Left forelimb (tissue), 1 donor: Measurements from ENCODE around the gene GABRP.
A peak's percentile ranks its signal among the peaks of the same experiment; 100 is the strongest.
"Not testable (repeated sequence)": the region's sequence is repeated elsewhere in the genome, so short reads cannot be mapped to it uniquely, and the experiment has no call there.

ENCODE experiments used
- DNase-seq: peaks from one replicate; pipeline ENCODE4 v3.0.0-alpha.2; 2018; ENCODE audit warnings: low spot score

Gene GABRP, protein sequence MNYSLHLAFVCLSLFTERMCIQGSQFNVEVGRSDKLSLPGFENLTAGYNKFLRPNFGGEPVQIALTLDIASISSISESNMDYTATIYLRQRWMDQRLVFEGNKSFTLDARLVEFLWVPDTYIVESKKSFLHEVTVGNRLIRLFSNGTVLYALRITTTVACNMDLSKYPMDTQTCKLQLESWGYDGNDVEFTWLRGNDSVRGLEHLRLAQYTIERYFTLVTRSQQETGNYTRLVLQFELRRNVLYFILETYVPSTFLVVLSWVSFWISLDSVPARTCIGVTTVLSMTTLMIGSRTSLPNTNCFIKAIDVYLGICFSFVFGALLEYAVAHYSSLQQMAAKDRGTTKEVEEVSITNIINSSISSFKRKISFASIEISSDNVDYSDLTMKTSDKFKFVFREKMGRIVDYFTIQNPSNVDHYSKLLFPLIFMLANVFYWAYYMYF

DNA sequence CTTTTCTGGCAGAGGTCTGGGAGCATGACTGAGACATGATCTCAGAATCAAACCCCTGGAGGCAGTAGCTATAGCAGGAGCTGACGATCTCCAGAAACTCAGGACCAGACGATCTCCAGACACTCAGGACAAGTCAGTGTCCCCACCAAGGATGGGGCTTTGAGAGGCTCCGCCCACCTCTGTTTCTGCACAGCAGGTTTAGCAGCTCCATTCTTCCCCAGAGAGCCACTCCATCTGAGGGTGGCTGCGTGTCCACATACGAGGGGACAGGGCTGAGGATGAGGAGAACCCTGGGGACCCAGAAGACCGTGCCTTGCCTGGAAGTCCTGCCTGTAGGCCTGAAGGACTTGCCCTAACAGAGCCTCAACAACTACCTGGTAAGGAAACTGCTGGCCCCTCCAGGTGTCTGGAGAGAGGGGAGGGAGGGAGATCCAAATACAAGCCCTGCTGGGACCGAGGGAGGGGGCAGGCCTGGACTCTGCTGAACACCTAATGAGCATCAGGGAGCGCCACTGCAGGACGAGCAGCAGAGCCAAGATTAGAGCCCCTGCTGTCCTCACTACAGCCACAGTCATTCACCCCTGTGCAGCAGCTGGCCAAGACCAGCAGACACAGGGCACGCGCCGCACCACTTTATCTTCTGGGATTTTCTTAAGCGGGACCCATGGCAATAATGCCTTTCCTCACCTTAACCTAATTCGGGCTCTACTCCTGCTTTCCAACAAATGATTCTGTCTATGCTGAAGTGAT, at the start of gene GABRP:
Gene GABRP (plus strand): TSS at position 228 of the 750 bp plus-strand sequence. CDS start 4,891 bp downstream, outside the sequence.
- no peak for DNase-seq

- no peak for DNase-seq
Measured at GRCh38 chr5:170736966-170737365, 46.6 kb upstream of the GABRP start.

DNA sequence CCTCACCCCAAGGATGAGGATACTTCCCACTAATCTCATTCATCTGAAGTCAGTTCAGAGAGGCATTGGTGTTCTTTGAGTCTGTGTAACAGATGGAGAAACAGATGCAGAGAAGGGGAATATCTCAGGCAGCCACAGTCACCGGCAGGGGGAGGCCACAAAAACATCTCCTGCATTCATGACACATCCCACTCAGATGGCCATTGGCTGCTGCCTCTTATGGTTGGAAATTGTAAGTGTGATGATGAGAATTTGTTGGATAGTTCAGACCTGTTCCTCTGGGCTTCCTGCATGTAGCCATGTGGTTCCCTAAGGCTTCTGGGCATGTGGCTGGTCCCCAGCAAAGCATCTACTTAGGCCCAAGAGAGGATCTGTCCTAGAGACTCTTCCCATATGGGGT, 45.9 kb upstream of the GABRP start:
- no peak for DNase-seq

DNA sequence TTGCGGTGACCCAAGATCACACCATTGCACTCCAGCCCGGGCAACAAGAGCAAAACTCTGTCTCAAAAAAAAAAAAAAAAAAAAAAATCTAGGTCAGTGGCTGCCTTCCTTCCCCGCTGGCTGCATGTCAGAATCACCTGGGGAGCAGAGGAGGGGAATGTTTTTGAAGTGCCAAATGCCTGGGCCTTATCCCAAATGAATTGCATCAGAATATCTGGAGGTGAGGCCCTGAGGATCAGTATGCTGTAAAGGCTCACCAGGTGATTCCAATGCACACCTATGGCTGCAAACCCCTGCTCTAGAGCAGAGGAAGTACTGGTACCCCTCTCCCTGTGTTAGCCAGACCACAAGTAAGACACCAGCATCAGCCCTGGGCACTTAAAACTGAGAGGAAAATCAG, 44.7 kb upstream of the GABRP start:
- no peak for DNase-seq

DNA sequence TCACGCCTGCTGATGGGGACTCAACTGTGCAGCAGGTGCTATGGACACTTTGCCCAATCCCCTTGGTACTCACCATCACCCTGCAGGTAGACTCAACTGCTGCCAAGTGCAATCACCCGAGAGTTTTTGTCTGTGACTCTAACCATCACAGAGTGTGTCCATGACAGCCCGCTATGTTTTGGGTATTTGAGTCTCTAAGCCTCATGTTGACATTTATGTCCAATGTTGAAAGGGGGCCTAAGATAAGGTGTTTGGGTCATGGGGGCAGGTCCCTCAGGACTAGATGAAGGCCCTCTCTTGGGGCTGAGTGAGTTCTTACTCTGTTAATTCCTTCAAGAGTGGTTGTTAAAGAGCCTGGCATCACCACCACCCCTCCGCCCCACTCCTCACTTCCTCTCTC, 44.1 kb upstream of the GABRP start:
- no peak for DNase-seq

- DNase-seq: no peak
Measured at GRCh38 chr5:170740551-170741205, 42.8 kb upstream of the GABRP start.

DNA sequence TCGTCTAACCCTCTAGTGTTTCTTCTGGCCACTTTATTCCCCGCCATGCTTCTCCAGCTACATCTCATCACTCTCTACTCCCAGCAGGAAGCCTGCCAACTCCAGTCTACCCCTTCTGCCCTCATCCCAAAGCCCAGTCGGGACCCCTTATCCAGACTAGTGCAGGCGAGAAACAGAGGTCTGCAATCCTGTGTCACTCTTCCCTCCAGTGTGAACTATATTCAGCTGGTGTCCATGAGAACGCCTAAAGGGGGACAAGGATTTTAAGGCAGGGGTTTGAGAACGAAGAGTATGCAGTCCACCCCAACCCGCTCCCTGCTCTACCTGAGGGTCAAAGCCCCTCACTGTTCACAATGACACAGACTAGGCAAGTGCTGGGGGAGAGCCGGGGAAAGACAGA, 41.7 kb upstream of the GABRP start:
- DNase-seq: no peak

DNA sequence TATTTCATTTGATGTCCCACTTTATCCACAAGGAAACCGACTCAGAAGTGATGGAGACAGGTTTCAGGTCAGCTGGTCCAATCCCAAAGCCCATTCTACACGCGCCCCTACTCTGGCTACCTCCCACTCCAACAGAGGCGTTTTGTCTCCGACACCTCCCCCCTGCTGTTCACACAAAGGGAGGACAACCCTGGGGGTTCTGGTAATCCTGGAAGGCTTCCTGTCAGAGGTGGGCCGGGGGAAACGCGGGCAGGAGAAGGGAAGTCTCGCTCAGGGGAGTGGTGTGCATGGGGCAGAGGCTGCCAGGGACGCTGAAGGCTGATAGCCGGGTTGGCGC, 39.7 kb upstream of the GABRP start:
- DNase-seq: no peak

DNA sequence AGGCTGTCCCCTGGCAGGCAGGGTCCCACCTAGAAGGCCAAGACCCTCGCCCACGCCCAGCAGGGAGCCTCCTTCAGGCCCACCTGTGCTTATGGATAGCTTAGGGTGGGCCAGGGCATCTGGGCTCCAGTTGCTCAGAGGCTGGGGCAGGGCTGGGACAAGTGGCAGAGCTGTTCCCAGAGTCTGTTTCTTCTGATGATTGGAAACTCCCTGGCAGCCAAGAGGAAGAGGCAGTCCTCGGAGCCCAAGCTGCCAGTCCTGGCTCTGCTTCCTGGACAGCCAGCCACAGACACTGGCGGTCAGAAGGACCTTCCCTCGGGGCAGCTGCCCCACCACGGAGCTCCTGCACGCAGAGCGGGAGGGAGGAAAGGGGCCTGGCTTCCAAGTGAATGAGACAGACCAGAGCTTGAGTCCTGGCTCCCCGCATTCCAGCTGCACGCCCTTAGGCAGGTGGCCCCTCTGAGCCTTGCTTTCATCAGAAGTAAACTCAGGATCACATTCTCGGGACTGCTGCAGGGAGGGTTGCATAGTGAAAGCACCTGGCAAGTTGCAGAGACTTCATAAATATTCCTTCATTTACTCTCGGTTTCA, 37.9 kb upstream of the GABRP start:
- no peak for DNase-seq

DNA sequence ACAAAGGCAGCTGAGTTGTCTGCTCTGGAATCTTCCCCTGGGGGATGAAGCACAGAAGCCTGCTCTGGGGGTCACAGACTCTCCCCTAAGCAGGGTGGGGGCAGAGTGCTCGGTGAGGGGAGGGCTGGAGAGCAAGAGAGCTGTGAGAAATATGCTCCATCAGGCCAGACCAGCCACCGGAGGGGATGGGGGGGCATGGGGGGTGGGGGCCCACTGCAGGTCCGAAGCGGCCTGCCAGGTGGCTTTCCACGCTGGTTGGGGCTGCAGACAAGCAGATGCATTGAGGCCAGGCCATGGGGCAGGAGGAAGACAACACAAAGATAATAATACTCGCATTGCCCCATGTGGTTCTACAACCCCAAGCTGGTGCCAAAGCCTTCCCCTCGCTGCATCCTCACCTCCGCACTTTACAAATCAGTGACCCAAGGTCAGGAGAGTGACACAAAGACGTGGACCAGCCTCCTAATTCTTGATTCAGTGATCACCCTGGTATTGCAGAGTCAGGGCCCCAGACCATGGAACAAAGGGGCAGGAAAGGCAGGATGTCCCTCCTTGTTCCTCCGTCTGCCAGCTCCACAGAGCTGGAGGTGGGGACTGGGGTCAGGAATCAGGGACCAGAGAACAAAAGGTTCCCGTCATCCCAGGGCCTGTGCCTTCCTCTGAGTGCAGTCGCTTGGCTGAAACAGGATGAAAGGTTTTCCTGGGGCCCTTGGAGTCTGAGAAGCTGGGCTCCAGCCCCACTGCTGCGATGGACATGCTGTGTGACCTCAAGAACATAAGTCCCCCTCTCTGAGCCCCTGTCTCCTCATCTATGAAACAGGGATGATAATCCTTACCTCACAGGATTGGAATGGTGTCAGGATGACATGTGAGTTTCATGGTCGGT, 37.2 kb upstream of the GABRP start:
- DNase-seq: no peak

DNA sequence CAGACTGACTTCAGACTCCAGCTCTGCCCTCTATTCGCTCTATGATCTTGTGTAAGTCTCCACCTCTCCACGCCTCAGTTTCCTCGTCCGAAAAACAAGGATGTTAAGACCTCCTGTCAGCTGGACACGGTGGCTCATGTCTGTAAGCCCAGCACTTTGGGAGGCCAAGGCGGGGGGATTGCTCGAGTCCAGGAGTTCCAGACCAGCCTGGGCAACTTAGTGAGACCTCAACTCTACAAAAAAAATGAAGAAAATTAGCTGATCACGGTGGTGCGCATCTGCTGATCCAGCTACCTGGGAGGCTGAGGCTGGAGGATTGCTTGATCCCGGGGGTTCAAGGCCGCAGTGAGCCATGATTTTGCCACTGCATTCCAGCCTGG, 36.6 kb upstream of the GABRP start:
- DNase-seq: no peak

GRCh38 chr5:170747357-170747756, 36.2 kb upstream of the GABRP start:
- DNase-seq: no peak

DNA sequence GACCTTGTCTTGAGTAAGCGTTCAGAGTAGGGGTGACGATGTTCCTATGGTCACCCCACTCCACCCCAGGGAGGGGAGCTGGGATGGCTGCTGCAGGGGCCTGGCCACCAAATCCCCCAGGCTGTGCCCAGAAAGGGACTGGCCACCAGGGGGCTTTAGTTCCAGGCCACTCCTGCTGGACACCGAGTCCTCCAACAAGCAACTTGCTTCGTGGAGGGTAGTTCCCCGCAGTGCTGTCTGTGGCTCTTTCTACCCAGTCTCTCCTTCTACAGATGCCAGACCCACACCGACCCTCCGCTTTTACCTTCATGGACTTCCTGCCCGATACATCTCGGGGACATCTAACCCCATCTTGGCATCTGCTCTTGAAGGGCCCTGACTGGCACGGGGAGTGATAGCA, 35.7 kb upstream of the GABRP start:
- no peak for DNase-seq

DNA sequence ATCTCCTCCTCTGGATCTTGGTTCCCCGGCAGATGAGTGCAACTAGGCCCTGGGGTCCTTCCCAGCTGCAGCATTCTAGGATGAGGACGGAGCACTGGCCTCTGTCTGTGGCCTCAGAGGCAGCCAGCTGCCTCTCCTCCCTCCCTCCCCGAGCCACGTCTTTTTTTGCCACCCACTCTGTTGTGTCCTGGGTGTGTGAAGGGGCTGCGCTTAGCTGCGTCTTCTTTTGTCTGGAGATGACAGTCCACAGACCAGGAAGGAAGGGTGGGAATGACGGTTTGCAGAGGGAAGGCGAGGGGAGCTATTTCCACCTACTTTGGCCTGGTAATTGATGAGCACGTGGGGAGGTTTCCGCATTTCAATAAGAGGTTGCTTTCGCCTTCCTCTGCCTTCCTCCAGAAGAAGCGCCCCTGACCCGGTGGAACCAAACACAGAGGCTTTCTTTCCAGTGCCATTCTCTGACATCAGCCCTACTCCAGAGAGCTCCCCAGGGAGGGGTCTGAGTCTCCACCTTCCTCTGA, 34.5 kb upstream of the GABRP start:
- DNase-seq: peak; percentile 58

GRCh38 chr5:170749911-170750431, 33.6 kb upstream of the GABRP start:
- no peak for DNase-seq

DNA sequence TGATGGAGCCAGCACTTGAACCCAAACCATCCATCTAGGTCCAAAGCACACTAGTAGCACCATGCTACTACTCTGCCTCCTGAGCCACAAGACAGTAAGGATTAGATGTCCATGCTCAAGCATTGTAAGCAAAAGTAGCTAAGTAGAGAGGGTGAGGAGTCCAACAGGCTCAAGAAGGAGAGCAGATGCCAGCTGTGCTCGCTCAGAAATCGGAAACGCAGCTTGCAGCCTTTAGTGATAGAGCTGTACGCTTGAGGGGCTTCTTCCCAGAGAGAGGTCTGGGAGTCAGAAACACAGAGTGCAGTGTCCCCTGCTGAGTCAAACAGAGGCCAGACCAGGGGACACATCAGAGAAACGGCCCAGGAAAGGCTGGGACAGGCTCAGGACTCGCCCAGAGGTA, 32.7 kb upstream of the GABRP start:
- DNase-seq: no peak

- no peak for DNase-seq
Measured at GRCh38 chr5:170751631-170752030, 31.9 kb upstream of the GABRP start.

- peak; percentile 60 for DNase-seq
Measured at GRCh38 chr5:170752257-170753215, 31.0 kb upstream of the GABRP start.

GRCh38 chr5:170753311-170753710, 30.2 kb upstream of the GABRP start:
- DNase-seq: no peak

GRCh38 chr5:170754508-170754907, 29.0 kb upstream of the GABRP start:
- DNase-seq: not testable (repeated sequence)
